ENCODE measurements around the gene MTAP.

The MTAP gene

DNA sequence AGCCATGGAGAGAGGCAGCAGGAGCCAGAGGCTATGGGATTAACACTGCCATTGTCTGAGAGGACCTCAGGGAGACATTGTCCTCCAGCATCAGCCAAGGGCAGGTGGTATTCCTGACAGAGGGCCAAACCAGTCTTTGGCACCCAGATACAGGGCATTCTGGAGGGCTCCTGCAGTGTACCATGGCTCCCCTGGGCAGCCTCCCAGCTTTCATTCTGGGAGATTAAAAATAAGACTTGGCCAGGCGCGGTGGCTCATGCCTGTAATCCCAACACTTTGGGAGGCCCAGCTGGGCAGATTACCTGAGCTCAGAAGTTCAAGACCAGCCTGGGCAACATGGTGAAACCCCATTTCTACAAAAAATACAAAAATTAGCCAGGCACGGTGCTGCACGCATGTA is 4.2 kb downstream of the MTAP start:
- no peak for DNase-seq

DNA sequence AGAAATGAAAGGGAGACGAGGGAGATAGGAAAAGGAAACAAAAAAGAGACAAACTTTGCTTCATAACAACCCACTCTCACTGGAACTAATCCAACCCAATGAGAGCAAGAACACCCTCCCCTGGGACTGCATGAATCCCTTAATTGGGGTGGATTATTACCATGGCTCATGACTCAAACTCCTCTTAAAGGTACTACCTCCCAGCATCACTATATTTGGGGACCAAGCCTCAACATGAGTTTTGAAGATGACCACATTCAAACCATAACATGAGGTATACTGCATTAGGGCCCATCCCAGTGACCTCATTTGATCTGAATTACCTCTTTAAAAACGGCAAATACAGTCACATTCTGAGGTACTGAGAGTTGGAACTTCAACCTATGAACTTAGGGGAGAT is 8.0 kb downstream of the MTAP start:
- DNase-seq = no peak

DNA sequence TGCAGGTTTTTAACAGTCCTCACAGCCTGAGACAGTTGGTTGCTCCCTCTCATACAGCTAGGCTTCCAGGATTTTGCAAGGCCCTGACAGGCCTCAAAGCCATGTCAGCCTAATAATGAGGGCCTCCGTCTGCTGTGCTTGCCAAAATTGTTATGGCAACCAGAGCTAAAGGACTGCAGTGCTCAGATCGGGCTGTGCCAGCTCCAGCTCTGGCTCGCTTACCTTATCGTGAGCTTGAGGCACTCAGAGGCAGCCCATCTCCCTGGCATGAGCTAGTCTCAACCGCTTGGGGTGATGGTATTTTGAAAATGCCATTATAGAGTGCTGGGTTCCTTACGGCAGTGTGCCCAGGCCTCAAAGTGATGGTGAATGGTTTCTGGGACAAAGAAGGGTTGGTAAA is 8.4 kb downstream of the MTAP start:
- no peak for DNase-seq

DNA sequence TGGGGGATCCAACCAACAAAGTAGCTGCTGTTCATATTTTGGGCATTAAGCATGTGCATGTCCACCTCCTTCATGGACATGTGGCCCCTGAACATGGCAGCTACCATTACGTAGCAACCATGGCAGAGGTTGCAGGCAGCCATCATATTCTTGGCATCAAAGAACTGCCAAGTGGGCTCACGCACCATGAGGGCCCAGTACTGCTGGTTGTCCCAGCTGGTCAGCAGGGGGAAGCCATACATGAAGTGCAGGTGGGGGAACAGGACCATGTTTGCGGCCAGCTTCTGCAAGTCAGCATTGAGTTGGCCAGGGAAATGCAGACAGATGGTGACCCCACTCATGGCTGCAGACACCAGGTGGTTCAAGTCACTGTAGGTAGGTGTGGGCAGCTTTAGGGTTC is 9.5 kb downstream of the MTAP start:
- DNase-seq = no peak

DNA sequence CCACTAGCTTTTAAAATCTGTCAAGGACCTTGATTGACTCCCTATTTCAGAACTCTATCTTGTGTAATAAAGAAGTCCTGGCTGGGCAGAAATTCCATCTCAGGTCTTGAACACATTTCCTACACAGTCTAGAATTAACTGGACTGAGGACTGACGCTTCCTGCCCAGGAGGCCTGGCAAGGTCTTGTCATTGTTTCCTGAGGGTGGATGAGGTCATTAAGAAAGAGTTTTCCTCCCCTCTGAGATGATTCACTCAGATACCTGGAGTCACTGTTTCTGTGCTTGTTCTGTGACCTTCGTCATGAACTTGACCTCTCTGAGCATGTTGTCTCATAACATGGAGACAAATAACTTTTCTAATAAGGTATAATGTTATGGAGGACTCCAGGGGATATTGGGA is 10.0 kb downstream of the MTAP start:
- no peak for DNase-seq

DNA sequence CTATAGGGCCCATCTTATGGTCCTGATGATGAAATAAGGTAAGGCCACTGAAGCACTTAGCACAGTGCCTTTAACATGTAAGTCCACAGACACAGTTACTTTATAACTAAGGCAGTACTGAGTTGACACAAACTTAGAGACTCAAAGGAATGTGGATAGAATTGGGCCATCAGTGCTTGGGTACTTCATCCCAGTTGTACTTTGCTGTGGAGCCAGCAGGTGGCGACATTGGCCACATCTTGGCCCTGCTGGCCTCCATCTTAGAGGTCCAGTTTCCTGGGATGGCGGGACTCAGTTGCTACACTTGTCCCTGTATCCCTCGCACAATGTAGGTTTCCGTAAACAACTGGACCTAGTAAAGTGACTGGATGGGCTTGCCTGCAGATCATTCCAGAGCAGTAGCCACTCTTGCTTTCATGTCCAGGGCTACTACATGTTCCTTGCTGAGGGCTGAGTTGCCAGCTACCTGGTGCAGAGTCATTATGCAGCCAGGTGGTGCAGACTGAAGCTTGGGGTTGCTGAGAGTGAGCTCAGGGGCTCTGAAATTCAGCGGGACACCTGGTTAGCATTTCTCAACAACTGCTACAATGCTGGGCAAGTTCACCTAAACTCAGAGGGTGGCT is 10.6 kb downstream of the MTAP start:
- DNase-seq = peak; percentile 39 to 88

DNA sequence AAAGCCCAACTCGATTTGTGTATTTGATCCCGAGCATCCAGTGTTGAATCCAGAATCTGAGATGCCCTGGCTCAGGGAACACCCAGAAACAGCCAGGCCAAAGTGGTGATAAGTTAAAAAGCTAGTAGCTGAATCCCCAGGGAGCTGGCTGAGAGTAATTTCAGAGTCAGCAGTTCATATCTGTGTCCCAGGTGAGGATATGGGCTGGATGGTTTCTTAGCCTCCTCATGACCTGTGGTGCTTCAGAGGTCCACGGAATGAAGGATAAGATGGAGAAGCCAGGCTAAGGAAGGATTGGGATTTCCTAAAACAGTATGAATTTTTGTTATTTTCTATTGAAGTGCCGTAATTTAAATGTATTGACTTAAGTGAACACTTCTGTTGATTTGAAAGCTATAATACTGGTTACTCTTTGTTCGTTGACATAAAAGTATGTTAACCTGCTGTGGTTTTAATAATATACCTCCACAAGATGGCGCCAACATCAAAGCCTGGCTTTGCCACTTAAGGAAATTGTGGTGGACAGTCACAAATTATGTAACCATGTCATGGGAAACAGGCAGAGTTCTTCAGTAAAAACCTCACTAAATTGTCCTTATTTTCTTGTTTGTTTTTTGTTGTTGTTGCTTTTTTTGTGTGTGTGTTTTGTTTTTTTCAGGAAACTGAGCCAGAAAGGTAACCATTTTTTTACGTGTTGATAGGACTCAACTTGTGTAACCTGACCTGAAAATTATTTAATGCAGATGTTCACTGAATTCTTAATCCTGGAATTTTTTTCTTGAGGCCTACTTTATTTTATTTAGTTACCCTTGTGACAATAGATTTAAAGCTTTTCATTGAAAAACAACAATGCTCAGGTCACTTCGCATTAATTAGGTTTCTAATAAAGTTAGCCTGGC is 11.4 kb downstream of the MTAP start:
- peak; percentile 86 to 98 for DNase-seq

DNA sequence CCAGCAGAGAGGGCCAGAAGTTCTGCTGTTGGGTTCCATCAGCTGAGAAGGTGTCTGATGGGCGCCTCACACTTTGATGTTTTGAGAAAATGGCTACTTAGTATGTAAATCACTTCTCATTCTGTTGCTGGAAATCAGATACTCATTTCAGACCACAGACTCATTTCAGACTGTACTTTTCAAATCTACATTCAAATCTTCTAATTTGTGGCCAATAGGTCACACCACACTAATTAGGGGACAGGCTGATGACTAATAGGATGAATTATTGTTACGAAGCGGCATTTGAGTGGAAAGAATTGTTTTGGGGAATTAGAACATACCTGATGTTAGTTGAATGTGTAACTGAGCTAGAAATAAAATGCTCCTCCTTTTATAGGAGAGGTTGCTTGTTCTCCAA is 13.2 kb downstream of the MTAP start:
- DNase-seq = no peak

DNA sequence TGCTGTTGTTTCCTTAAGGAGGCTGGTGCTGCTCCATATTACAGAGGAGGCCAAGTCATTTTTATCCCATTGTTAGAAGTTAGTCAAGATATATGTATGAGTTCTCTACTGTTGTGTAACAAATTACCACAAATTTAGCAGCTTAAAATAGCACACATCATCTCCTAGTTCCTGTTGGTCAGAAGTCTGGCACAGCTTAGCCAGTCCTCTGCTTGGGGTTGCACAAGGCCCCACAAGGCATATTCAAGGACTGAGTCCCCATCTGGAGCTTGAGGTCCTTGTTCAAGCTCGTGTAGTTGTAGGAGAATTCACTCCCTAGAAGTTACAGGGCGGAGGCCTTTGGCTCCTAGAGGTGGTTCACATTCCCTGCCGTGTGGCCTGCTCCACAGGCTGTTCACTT is 14.7 kb downstream of the MTAP start:
- peak; percentile 58 to 76 for DNase-seq

DNA sequence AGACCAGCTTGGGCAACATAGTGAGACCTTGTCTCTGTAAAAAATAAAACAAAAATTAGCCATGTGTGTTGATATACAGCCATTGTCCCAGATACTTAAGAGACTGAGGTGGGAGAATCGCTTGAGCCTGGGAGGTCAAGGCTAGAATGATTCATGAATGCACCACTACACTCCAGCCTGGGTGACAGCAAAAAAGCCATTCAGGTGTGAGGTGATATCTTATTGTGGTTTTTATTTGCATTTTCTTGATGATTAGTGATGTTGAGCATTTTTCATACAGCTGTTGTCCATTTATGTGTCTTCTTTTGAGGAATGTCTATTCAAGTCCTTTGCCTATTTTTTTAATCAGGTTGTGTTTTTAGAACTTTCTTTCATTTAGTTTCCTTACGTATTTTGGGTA is 23.2 kb downstream of the MTAP start:
- no peak for DNase-seq

DNA sequence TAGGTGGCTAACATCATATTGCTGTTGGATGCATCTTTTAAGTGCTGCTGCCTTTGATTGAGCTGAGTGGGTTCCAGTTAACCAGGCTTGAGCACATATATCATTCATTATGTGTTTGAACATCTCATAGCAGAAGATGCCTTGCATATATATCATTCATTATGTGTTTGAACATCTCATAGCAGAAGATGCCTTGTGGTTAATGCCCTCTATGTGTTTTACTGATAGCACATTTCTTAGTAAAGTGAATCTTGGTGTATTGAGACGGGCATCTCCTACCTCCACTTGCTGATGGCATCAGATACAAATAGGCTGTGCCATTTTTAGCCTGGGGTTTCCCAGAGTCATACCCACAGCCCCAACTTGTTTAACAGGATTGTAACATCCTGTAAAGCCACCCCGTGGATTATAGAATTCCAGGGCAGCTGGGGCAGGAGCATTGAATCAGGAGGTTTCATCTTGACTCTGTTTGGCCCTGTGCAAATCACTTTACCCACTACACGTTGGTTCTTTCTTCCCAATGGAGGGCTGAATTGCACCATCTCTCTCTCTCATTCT is 26.5 kb downstream of the MTAP start:
- DNase-seq = peak in 1 of 2 donors; percentile 42

DNA sequence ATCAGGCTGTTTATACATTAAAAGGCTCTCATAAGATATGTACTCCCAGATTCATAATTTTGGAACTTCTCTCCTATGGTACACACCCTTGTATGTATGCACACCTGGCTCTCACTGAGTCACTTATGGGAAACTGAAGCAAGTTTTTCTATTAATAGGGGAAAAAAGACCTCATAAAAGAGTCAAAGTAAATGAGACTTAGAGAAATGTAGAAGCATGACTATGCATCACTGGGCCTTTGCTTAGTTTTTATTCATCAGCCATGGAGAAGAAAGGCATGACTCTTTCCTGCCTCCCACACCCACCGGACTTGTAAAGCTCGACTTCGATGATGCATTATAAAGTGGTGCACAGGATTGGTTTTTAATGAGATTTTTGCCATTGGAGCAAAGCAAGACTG is 28.2 kb downstream of the MTAP start:
- DNase-seq = peak; percentile 15 to 66

DNA sequence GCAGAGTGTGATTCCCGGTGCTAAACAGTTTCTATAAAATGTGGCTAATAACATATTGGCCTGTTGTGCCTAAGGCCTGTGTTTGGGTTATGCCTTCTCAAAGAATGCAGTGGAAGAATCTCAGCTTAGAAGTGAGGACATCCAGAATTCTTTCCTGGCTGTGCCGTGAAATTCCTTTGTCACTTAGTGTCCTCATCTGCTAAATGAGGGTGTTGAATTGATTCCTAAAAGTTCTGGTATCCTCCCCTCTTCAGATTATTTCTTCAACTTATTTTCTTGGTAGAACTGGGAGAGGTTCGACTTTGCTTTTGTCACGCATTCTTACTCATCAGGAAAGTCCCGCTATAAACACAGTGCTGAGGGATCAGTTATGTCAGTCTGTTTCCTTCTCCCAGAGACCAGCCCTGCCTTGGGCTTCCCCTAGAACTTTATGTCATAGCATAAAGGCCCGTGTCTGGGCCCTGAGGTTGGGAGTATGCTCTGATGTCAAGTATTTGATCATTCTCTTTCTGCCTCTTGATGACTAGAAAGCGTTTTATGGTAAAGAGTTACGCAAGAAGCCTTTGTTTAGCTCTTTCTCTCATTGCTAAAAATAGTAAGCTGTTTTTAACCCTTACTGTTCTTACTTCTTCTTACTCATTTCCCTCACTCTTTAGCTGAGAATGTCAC is 29.5 kb downstream of the MTAP start:
- DNase-seq = peak; percentile 94 to 99

DNA sequence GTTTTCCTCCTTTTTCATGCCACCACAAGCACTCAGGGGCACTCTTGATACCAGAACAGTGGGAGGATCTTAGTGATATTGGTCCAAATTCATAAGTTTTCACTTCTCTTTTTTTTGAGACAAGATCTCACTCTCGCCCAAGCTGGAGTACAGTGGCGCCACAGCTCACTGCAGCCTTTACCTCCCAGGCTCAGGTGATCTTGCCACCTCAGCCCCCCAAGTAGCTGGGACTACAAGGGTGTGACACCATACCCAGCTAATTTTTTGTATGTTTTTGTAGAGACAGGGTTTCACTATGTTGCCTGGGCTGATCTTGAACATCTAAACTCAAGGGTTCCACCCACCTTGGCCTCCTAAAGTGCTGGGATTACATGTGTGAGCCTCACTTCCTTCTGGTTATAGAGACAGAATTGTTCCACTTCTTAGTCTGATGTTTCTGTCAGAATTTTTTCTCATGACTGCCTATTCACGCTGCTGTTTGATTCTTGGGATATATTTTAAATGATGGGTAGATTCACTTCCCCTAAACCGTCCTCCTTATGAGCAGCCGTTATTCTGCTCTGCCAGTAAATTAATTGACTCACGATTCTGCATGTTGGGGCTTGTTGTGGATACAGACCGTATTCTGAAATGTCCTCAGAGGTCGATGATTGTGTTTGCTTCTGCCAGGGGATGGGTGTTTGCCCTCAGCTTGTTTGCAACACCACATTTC is 30.8 kb downstream of the MTAP start:
- DNase-seq = peak; percentile 72 to 74

DNA sequence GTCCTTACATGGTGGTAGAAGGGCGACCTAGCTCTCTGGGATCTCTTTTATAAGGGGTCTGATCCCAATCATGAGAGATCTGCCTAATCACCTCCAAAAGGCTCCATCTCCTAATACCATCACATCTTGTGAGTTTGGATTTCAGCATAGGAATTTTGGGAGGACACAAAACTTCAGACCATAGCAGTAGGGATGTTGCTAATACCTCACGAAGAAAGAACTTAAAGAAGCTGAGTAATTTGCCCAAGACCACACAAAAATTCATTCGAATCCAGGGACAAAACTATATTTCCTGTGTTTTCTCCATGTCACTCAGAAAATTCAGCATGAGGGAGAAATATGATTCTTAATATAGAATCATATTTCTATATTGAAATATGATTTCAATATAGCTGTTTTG is 32.7 kb downstream of the MTAP start:
- no peak for DNase-seq

DNA sequence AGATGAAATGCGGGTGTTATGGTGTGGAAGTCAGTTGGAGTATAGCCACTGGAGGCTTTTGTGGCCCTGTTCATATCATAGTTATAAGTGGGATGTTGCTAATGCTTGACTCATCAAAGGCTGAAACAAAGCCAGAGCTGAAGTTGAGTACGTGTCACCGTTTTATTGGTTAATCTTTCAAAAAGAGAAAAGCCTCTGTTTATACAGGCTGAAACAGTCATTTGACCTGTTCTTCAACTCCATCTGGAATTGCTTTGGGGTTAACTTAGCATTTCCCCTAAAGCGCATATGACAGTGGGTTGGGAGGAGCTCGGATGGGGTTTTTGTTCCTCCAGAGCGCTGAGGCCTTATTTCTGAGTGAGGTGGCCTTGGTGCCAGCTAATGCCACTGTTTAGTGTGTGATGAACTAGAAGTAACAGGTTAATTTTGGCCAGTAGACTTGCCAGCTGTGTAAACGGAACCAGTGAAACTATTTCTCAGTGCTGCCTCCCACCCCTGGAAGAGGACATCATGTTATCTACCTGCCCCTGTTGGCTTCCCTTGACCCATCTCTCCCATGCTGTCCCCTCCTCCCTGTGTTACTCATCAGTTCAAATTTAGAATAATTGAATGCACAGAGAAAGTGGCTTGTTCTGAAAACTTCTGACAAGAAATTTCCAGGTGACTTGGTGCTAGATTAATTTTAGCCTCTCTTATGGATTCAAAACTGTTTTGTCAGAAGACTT is 34.2 kb downstream of the MTAP start:
- DNase-seq = peak; percentile 58 to 70

DNA sequence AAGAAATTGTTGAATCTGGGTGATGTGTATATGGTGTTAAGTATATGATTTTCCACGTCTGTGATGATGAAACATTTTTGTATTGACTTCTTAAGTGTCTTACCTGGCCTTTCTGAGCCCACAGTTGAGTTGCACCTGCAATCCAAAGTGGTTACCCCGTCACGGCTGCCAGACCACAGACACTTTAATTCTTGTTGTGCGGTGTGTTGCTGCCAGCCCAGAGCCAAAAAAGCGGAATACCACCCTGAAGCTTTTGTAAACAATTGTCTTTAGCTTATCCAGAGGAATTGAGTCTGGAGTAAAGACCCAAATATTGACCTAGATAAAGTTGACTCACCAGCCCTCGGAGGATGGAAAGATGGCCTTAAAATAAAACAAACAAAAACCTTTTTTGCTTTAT is 35.1 kb downstream of the MTAP start:
- DNase-seq = no peak

DNA sequence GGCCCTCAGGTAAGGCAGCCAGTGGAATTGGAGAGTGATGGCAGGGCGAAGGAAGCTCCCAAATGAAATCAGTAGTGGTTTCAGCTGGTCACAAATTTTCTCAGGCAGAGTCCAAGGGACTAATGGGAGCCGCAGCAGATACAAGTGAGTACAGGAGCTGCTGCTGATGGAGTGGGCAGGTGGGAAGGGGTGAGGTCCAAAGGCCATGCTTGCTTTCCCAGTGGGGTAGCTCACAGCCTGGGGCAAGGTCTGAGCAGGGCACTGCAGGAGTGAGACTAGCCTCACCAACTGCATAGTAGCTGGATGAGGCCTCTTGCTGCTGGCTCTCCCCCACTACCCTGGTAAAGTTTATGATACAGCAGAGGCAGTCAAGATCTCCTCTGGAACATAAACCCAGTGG is 38.2 kb downstream of the MTAP start:
- DNase-seq = no peak

DNA sequence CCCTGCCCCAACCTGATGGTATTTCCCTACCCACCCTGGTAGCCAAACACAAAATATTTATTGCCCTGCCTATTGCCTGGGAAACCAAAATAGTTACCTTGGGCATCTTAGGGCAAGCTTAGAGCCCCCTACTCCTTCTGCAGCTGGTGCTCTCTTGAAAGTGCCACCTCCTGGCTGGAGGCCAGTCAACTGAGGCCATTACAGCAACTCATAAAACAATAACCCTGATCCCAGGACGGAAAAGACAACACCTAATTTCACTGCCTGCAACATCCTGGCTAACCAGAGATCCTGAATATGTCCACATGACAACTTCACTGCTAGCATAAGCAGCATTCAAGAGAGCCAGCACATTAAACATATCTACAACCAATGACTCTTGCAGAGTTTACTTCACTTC is 38.7 kb downstream of the MTAP start:
- no peak for DNase-seq

DNA sequence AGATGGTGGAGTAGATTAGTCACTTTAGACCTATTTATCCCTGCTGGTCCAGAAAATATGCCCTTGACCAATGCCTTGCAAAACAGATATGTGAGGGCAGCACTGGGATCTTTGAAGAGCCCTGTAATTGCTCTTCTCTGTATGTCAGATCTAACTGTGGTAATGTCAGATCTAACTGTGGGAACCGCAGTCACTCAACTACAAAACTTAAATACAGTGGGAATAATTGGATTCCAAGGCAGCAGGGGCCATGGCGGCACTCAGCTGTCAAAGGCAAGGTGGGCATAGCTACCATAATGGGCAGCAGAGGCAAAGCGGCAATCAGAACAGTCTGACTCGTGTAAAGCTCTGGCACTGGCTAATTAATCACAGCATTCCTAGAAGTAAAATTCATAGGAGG is 46.2 kb downstream of the MTAP start:
- no peak for DNase-seq

DNA sequence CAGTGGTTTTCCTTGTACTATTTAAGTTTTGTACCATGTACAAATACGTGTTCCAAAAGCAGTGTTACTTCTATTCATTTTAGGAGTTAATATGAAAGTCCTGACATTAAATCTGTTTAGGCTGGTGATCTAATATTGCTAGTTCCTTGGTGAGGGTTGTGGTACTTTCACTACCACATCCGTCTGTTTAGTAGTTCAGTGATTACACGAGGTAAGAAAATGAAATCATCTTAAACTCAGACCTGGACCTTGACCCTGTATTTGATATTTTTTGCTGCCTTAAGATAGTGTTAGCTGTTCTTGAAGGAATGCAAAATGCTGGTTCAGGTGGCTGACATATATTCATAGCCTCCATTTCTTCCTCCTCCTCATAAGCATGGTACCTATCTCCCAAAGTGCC is 50.3 kb downstream of the MTAP start:
- DNase-seq = no peak

DNA sequence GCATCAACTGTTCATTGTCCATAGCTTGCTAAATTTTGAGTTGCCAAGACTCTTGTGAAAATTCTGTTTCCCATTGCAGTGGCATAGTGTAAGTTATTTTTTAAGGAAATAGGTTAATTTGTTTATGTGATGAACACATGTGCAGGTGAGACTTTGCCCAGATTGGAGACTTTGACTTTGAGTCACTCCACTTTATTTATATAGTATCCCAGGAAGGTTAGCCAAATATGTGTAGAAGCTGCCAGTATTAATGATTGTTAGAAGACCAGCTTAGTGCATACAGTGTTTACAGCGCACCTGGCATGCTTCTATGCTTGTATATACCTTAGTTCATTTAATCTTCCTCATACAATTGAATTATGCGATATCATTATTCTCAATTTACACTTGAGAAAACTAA is 51.0 kb downstream of the MTAP start:
- no peak for DNase-seq

Measured in inflammatory macrophage treated with lipopolysaccharide for 1 hour (primary cell).